Trophoblast cell (in vitro differentiated cells and primary cell): ENCODE measurements around the gene PFDN1.
"Not testable (repeated sequence)": the region's sequence is repeated elsewhere in the genome, so short reads cannot be mapped to it uniquely, and the experiment has no call there.

Experiments used
- DNase-seq, 2 donors: peaks; one replicate each; pipeline ENCODE4 v3.0.0-alpha.2; 2016
- H2AFZ ChIP-seq: 2 replicates; pipeline ENCODE4 v1.6.1; 2013; ENCODE audit warnings: low read length, moderate library complexity, mild to moderate bottlenecking; ENCODE audit not compliant: insufficient read depth, poor library complexity
- H2AK5ac ChIP-seq: 2 replicates; pipeline ENCODE4 v1.6.1; 2013; ENCODE audit warnings: mild to moderate bottlenecking, low read length
- H2BK120ac ChIP-seq: 2 replicates; pipeline ENCODE4 v1.6.1; 2013; ENCODE audit warnings: low read length, mild to moderate bottlenecking, moderate library complexity; ENCODE audit not compliant: insufficient read depth, poor library complexity
- H2BK12ac ChIP-seq: 2 replicates; pipeline ENCODE4 v1.6.1; 2013; ENCODE audit warnings: mild to moderate bottlenecking, low read length, moderate library complexity
- H2BK5ac ChIP-seq: 2 replicates; pipeline ENCODE4 v1.6.1; 2013; ENCODE audit warnings: low read length, low read depth, moderate library complexity, mild to moderate bottlenecking; ENCODE audit not compliant: poor library complexity
- H3K14ac ChIP-seq: 2 replicates; pipeline ENCODE4 v1.6.1; 2013; ENCODE audit warnings: mild to moderate bottlenecking, low read length
- H3K18ac ChIP-seq: 2 replicates; pipeline ENCODE4 v1.6.1; 2013; ENCODE audit warnings: mild to moderate bottlenecking, low read length
- H3K23ac ChIP-seq: 2 replicates; pipeline ENCODE4 v1.6.1; 2013; ENCODE audit warnings: low read length
- H3K27ac ChIP-seq: 2 replicates; pipeline ENCODE4 v1.5.1; 2013; ENCODE audit warnings: low read depth, mild to moderate bottlenecking, inconsistent platforms, low read length, moderate library complexity
- H3K27me3 ChIP-seq: 2 replicates; pipeline ENCODE4 v1.6.1; 2013; ENCODE audit warnings: inconsistent platforms, mild to moderate bottlenecking, low read length, moderate library complexity; ENCODE audit not compliant: insufficient read depth
- H3K36me3 ChIP-seq, 2 experiments: 1 replicate in 1 of 2; 2 replicates in 1 of 2; pipeline ENCODE4 v1.6.1; 2013; ENCODE audit warnings: low read length in 2 of 2, mild to moderate bottlenecking in 2 of 2, moderate library complexity in 1 of 2; ENCODE audit not compliant: insufficient read depth in 2 of 2, control insufficient read depth in 1 of 2
- H3K4ac ChIP-seq: 2 replicates; pipeline ENCODE4 v1.6.1; 2013; ENCODE audit warnings: low read depth, mild to moderate bottlenecking, low read length, moderate library complexity
- H3K4me1 ChIP-seq, 2 experiments: 1 replicate in 1 of 2; 2 replicates in 1 of 2; pipeline ENCODE4 v1.6.1; 2013; ENCODE audit warnings: low read length in 2 of 2, mild to moderate bottlenecking in 2 of 2, moderate library complexity in 1 of 2; ENCODE audit not compliant: insufficient read depth in 2 of 2, control insufficient read depth in 1 of 2
- H3K4me2 ChIP-seq: 2 replicates; pipeline ENCODE4 v1.6.1; 2013; ENCODE audit warnings: inconsistent platforms, mild to moderate bottlenecking, low read length, moderate library complexity
- H3K4me3 ChIP-seq: 2 replicates; pipeline ENCODE4 v1.5.1; 2013; ENCODE audit warnings: mild to moderate bottlenecking, low read depth, low read length, inconsistent platforms
- H3K79me1 ChIP-seq: one replicate; pipeline ENCODE4 v1.6.1; 2013; ENCODE audit warnings: low read length
- H3K79me2 ChIP-seq: 2 replicates; pipeline ENCODE4 v1.6.1; 2013; ENCODE audit warnings: low read length, mild to moderate bottlenecking; ENCODE audit not compliant: control insufficient read depth, insufficient read depth, poor library complexity
- H3K9ac ChIP-seq: 2 replicates; pipeline ENCODE4 v1.6.1; 2013; ENCODE audit warnings: mild to moderate bottlenecking, low read length
- H3K9me3 ChIP-seq: 2 replicates; pipeline ENCODE4 v1.6.1; 2013; ENCODE audit warnings: low read depth, mild to moderate bottlenecking, control low read depth, inconsistent platforms, low read length; ENCODE audit not compliant: insufficient read depth
- H4K12ac ChIP-seq: 2 replicates; pipeline ENCODE4 v1.6.1; 2013; ENCODE audit warnings: low read depth, mild to moderate bottlenecking, low read length, moderate library complexity
- H4K8ac ChIP-seq: 2 replicates; pipeline ENCODE4 v1.6.1; 2013; ENCODE audit warnings: low read depth, mild to moderate bottlenecking, low read length, moderate library complexity
- H4K91ac ChIP-seq: one replicate; pipeline ENCODE4 v1.6.1; 2013; ENCODE audit warnings: low read depth, mild to moderate bottlenecking, low read length, moderate library complexity
- WGBS: extraction: QIAGEN DNeasy Blood & Tissue Kit; methylation state at CpG from one replicate; pipeline ENCODE4 v1.1.7; 2013; ENCODE audit warnings: missing lambda C conversion rate; ENCODE audit not compliant: insufficient read length, insufficient coverage; ENCODE audit errors: extremely low coverage; 5-methylcytosine and 5-hydroxymethylcytosine counted together

The PFDN1 gene

DNA sequence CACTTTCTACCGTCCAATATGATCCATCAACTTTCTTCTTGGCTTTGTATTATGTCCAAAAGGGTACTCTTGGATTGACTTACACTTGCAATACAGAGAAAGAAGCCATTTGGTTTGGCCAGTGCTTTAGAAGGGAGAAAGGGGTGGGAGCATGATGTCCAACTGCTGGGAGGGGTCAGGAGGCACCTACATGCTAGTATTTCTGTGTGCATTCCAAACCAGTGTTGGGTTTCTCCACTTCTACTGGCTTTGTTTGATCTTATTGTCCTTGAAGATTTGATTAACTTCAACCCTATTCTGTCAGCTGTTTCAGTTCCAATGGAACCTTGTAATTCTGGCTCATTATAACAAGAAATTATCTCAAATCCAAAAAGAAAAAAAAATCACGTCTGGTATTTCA is 100.3 kb downstream of the PFDN1 start:
- Histone ChIP-seq H3K9me3 (no peaks in the 10 kb centered on the region), H2AK5ac (no peak overlapping the region), H3K4me3 (no peak overlapping the region), H2BK12ac (no peak overlapping the region), H3K79me2 (no peaks in the 10 kb centered on the region), H3K14ac (no peak overlapping the region), H3K4me2 (no peak overlapping the region), H2AFZ (no peak overlapping the region), H3K9ac (no peak overlapping the region), H3K4me1 (no peaks in the 10 kb centered on the region), H2BK5ac (no peak overlapping the region), H2BK120ac (no peak overlapping the region), H3K36me3 (no peaks in the 10 kb centered on the region), H3K79me1 (no peaks in the 10 kb centered on the region), H3K23ac (no peak overlapping the region), H4K8ac (no peak overlapping the region), H4K12ac (no peak overlapping the region), H3K18ac (no peak overlapping the region), H3K27ac (no peak overlapping the region), H4K91ac (no peak overlapping the region), H3K4ac (no peak overlapping the region), H3K27me3 (no peaks in the 10 kb centered on the region)
- DNase-seq = no peak
- no CpG with 5 or more reads among the region's 2 CpGs for WGBS

DNA sequence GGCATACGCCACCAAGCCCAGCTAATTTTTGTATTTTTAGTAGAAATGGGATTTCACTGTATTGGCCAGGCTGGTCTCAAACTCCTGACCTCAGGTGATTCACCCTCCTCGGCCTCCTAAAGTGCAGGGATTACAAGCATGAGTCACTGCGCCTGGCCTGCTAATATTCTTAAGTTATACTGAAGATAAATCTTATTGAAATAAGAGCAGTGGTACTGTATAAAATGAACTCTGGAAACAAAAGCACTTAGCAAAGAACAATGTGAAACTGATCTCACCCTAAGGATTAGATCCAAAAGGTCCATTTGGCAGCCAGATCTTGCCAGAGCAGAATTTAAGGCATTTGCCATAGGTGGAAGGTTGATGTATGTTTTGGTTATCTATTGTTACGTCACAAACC is 100.8 kb downstream of the PFDN1 start:
- no peak overlapping the region for H2BK5ac ChIP-seq
- no peak overlapping the region for H2BK12ac ChIP-seq
- no peak for DNase-seq
- H3K27me3 ChIP-seq = no peaks in the 10 kb centered on the region
- H3K14ac ChIP-seq = no peak overlapping the region
- no peaks in the 10 kb centered on the region for H3K9me3 ChIP-seq
- WGBS = no CpG with 5 or more reads among the region's 4 CpGs
- no peak overlapping the region for H2AK5ac ChIP-seq
- H2BK120ac ChIP-seq = no peak overlapping the region
- H3K9ac ChIP-seq = no peak overlapping the region
- no peak overlapping the region for H3K27ac ChIP-seq
- H3K4me2 ChIP-seq = no peak overlapping the region
- no peak overlapping the region for H3K18ac ChIP-seq
- no peak overlapping the region for H3K4me3 ChIP-seq
- H3K23ac ChIP-seq = no peak overlapping the region
- H4K8ac ChIP-seq = no peak overlapping the region
- no peaks in the 10 kb centered on the region for H3K4me1 ChIP-seq
- H3K79me2 ChIP-seq = no peaks in the 10 kb centered on the region
- no peaks in the 10 kb centered on the region for H3K36me3 ChIP-seq
- no peak overlapping the region for H3K4ac ChIP-seq
- no peak overlapping the region for H4K12ac ChIP-seq
- no peaks in the 10 kb centered on the region for H3K79me1 ChIP-seq
- H2AFZ ChIP-seq = no peak overlapping the region
- no peak overlapping the region for H4K91ac ChIP-seq

DNA sequence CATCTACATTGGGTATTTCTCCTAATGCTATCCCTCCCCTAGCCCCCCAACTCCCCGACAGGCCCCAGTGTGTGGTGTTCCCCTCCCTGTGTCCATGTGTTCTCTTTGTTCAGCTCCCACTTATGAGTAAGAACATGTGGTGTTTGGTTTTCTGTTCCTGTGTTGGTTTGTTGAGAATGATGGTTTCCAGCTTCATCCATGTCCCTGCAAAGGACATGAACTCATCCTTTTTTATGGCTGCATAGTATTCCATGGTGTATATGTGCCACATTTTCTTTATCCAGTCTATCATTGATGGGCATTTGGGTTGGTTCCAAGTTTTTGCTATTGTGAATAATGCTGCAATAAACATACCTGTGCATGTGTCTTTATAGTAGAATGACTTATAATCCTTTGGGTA is 104.0 kb downstream of the PFDN1 start:
- H2AFZ ChIP-seq, H2BK12ac ChIP-seq, H4K12ac ChIP-seq, H3K79me2 ChIP-seq, H3K4me1 ChIP-seq, DNase-seq, H3K23ac ChIP-seq, H3K79me1 ChIP-seq, H3K4me2 ChIP-seq, H2BK120ac ChIP-seq, H4K91ac ChIP-seq, H2BK5ac ChIP-seq, H3K27ac ChIP-seq, H3K9ac ChIP-seq, H2AK5ac ChIP-seq, H3K4ac ChIP-seq, H3K18ac ChIP-seq, H3K4me3 ChIP-seq, H3K14ac ChIP-seq, H3K36me3 ChIP-seq, H4K8ac ChIP-seq, H3K27me3 ChIP-seq, H3K9me3 ChIP-seq: not testable (repeated sequence)
- no CpG with 5 or more reads among the region's 1 CpG for WGBS

DNA sequence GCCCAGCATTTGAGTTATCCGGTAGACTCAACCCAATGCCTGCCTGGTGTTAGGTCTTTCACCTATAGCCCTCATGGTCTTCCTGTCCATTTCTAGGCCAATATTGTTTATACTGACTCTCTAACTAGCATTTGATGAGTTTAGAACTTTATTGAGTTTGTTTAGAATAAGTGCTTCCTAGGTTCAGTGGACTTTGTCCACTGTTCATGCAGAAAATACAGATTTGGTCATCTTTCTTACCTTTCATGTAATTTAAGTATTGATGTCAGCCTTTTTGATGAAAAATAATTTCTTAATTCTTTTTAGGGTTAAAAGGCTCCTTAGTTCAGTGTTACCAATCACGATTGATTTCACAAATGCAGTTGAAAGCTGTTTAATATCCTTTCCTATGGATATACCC is 105.9 kb downstream of the PFDN1 start:
- H3K9ac ChIP-seq = no peak overlapping the region
- no peak overlapping the region for H4K12ac ChIP-seq
- H2AFZ ChIP-seq = no peak overlapping the region
- H3K14ac ChIP-seq = no peak overlapping the region
- H3K27me3 ChIP-seq = no peaks in the 10 kb centered on the region
- no peak overlapping the region for H2BK5ac ChIP-seq
- no peak for DNase-seq
- no peaks in the 10 kb centered on the region for H3K36me3 ChIP-seq
- no peak overlapping the region for H3K23ac ChIP-seq
- no peak overlapping the region for H3K4ac ChIP-seq
- no peak overlapping the region for H3K4me3 ChIP-seq
- H3K9me3 ChIP-seq = no peaks in the 10 kb centered on the region
- H2BK12ac ChIP-seq = no peak overlapping the region
- H3K79me1 ChIP-seq = no peaks in the 10 kb centered on the region
- H4K8ac ChIP-seq = no peak overlapping the region
- no peak overlapping the region for H3K18ac ChIP-seq
- H3K4me2 ChIP-seq = no peak overlapping the region
- no peak overlapping the region for H4K91ac ChIP-seq
- WGBS = no CpG with 5 or more reads among the region's 2 CpGs
- no peak overlapping the region for H3K27ac ChIP-seq
- no peak overlapping the region for H2AK5ac ChIP-seq
- no peaks in the 10 kb centered on the region for H3K79me2 ChIP-seq
- no peak overlapping the region for H2BK120ac ChIP-seq
- no peaks in the 10 kb centered on the region for H3K4me1 ChIP-seq
